Suprapubic skin (tissue), 3 donors: ENCODE results near the gene ZNF431.

Experiments
- CTCF ChIP-seq, 2 donors: fragments of 200-600 bp in 1 of 2; fragments of 450-650 bp in 1 of 2; sonication (generic) in 1 of 2; IDR thresholded peaks; one replicate each; pipeline ENCODE4 v1.5.1; 2016 to 2019; ENCODE audit warnings: antibody characterized with exemption in 2 of 2, mild to moderate bottlenecking in 1 of 2, moderate library complexity in 1 of 2
- EP300 ChIP-seq: sonication (generic); formaldehyde crosslinking; IDR thresholded peaks from one replicate; pipeline ENCODE4 v1.6.1; 2017; ENCODE audit warnings: antibody characterized with exemption
- POLR2A ChIP-seq, 2 donors: fragments of 450-650 bp; IDR thresholded peaks; one replicate each; pipeline ENCODE4 v1.6.1; 2017; ENCODE audit warnings: antibody characterized with exemption in 2 of 2, mild to moderate bottlenecking in 2 of 2, moderate library complexity in 2 of 2

GRCh38 chr19:21151460-21151859, 9.6 kb downstream of the ZNF431 start:
- TF ChIP-seq CTCF (IDR thresholded peaks at IDR 0.05) (no peak), POLR2A (IDR thresholded peaks at IDR 0.05) (no peak), EP300 (no peak)
